ENCODE data around the gene FAM187B.
A peak's percentile ranks its signal among the peaks of the same experiment; 100 is the strongest.

FAM187B gene

DNA sequence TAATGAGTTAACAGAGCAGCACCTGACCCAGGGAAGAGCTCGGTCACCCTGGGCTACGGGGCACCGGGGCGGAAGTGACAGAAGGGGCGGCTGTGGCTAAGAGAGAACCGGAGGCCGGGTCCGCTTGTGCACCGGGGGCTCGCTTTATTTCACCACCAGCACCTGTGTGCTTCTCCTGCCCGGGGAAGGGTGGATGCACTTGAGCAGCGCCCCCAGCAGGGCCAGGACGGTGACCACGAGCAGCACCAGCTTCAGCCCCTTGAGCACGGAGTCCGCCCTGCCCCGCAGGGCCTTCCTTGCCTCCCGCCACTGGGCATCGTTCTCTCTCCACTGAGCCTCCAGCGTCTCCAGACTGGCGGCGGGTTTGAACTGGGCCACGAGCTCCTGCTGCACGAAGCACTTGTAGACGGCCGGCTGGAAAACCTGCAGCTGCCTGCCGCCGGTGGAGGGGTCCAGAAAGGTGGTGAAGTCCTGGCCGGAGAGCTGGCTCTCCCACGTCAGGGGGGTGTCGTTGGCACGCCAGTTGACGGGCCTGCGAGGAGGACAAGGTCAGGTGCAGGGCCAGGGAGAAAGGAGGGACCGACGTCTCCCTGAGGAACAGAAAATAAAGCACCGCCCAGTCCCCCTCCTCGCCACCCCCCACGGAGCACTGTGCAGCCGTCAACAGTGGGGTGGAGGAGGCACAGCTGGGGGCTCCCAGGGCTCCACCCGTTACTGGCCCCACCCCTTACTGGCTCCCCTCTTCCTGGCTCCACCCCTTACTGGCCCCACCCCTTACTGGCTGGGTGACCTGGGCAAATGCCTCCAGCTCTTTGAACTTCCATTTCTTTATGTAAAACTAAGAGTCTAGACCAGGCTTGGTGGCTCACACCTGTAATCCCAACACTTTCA, 3.6 kb downstream of the FAM187B start:
- no peaks in the 10 kb centered on the region for H3K27me3 ChIP-seq (ENCODE audit: control insufficient read depth, low read length)
- H4K20me1 ChIP-seq (ENCODE audit: control insufficient read depth, insufficient read depth, low read depth, low read length): no peaks in the 10 kb centered on the region
- no peaks in the 10 kb centered on the region for H3K9me3 ChIP-seq (ENCODE audit: control insufficient read depth, insufficient read depth, low read length)
- H3K36me3 ChIP-seq (ENCODE audit: control insufficient read depth, low read length): no peaks in the 10 kb centered on the region
- no peak overlapping the region for H3K4me3 ChIP-seq (ENCODE audit: low read length)
- H3K79me2 ChIP-seq (ENCODE audit: control insufficient read depth, low read length): no peaks in the 10 kb centered on the region
- H3K9me2 ChIP-seq (replicated peaks; ENCODE audit: control insufficient read depth, low read length): no peaks in the 10 kb centered on the region
- no peak for TF ChIP-seq EZH2phosphoT487 (IDR thresholded peaks at IDR 0.05; ENCODE audit: borderline replicate concordance, low read length)
- TF ChIP-seq, protein P1, sequence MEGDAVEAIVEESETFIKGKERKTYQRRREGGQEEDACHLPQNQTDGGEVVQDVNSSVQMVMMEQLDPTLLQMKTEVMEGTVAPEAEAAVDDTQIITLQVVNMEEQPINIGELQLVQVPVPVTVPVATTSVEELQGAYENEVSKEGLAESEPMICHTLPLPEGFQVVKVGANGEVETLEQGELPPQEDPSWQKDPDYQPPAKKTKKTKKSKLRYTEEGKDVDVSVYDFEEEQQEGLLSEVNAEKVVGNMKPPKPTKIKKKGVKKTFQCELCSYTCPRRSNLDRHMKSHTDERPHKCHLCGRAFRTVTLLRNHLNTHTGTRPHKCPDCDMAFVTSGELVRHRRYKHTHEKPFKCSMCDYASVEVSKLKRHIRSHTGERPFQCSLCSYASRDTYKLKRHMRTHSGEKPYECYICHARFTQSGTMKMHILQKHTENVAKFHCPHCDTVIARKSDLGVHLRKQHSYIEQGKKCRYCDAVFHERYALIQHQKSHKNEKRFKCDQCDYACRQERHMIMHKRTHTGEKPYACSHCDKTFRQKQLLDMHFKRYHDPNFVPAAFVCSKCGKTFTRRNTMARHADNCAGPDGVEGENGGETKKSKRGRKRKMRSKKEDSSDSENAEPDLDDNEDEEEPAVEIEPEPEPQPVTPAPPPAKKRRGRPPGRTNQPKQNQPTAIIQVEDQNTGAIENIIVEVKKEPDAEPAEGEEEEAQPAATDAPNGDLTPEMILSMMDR (IDR thresholded peaks at IDR 0.05; ENCODE audit: low read depth, low read length, poor library complexity, severe bottlenecking): peak; percentile 27
- H3K4me1 ChIP-seq (ENCODE audit: control insufficient read depth, low read length): peaks cover 22% of the 10 kb centered on the region
- H3K4me2 ChIP-seq (ENCODE audit: low read length): no peak overlapping the region
- H3F3A ChIP-seq (ENCODE audit: control insufficient read depth, insufficient read depth): no peaks in the 10 kb centered on the region
- H3K27ac ChIP-seq (ENCODE audit: low read depth, low read length): no peak overlapping the region

DNA sequence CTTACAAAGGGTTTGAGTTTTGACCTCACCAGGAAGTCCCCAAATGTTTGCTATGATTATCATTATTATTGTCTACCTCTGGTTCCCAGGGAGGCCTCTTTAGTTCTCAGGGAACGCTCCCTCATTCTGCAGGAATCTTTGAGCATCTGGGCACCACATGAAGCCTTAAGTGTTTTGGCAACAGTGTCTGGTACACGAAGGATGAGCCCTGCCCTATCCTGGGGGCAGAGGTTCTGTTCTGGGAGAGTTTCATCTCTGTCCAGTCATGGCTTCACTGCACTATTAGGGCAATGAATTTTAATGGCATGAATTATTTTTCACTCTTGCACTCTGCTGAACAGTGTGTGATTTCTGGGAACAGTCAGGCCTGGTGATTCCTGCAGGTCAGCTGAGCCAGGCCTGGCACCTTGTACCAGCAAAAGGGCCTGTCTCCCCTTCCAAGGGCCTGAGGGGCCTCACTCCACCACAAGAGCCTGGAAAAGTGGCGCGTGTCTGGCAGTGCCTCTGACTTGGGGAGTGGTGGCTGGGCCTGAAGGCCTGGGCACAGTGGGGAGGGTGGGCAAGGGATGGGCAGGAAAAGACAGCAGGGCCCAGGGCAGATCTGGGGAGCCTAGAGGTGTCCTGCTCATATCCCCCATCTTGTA, 4.6 kb downstream of the FAM187B start:
- Histone ChIP-seq H3K9me3 (ENCODE audit: control insufficient read depth, insufficient read depth, low read length) (peaks cover 6% of the 10 kb centered on the region; the same call in 1 of the 2 replicates), H3K79me2 (ENCODE audit: control insufficient read depth, low read length) (no peaks in the 10 kb centered on the region), H3K4me3 (ENCODE audit: low read length) (no peak overlapping the region), H3K9me2 (replicated peaks; ENCODE audit: control insufficient read depth, low read length) (no peaks in the 10 kb centered on the region), H3F3A (ENCODE audit: control insufficient read depth, insufficient read depth) (no peaks in the 10 kb centered on the region), H3K4me1 (ENCODE audit: control insufficient read depth, low read length) (peaks cover 22% of the 10 kb centered on the region), H4K20me1 (ENCODE audit: control insufficient read depth, insufficient read depth, low read depth, low read length) (no peaks in the 10 kb centered on the region), H3K27ac (ENCODE audit: low read depth, low read length) (no peak overlapping the region), H3K4me2 (ENCODE audit: low read length) (no peak overlapping the region), H3K27me3 (ENCODE audit: control insufficient read depth, low read length) (no peaks in the 10 kb centered on the region), H3K36me3 (ENCODE audit: control insufficient read depth, low read length) (no peaks in the 10 kb centered on the region)
- TF ChIP-seq, protein P1 (IDR thresholded peaks at IDR 0.05; ENCODE audit: low read depth, low read length, poor library complexity, severe bottlenecking): no peak
- no peak for TF ChIP-seq EZH2phosphoT487 (IDR thresholded peaks at IDR 0.05; ENCODE audit: borderline replicate concordance, low read length)

DNA sequence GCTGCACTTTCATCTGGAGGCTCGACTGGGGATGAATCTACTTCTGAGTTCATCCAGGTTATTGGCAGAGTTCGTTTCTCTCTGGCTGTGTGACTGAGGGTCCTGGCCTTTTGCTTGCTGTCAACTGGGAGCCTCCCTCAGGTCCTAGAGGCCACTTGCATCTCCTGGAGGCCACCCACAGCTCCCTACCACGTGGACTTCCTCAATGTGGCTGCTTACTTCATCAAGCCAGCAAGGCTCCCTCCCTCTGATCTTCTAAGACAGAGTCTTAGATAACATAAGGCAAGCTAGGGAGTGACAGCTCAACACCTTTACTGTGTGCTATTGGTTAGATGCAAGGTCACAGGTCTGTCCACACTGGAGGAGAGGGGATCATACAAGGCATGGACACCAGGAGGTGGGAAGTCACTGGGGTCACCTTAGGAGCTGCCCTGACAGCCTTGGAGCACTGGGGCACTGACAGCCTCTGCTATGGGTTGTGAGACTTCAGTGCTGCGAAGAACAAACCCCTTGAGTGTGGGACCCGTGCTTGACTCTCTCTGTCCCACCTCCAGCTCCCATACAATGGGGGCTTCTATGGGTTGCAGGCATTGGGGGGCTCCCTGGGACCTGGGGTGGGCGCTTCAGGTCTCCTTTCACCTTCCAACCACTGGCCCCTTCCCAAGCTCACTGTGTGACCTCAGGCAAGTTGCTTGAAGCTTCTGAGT, 5.3 kb downstream of the FAM187B start:
- Histone ChIP-seq H3K4me1 (ENCODE audit: control insufficient read depth, low read length) (peaks cover 22% of the 10 kb centered on the region), H3K79me2 (ENCODE audit: control insufficient read depth, low read length) (no peaks in the 10 kb centered on the region), H4K20me1 (ENCODE audit: control insufficient read depth, insufficient read depth, low read depth, low read length) (no peaks in the 10 kb centered on the region), H3K4me3 (ENCODE audit: low read length) (no peak overlapping the region), H3K9me3 (ENCODE audit: control insufficient read depth, insufficient read depth, low read length) (peaks cover 9% of the 10 kb centered on the region; the same call in 1 of the 2 replicates), H3K27me3 (ENCODE audit: control insufficient read depth, low read length) (no peaks in the 10 kb centered on the region), H3K9me2 (replicated peaks; ENCODE audit: control insufficient read depth, low read length) (no peaks in the 10 kb centered on the region), H3K4me2 (ENCODE audit: low read length) (no peak overlapping the region), H3F3A (ENCODE audit: control insufficient read depth, insufficient read depth) (no peaks in the 10 kb centered on the region), H3K36me3 (ENCODE audit: control insufficient read depth, low read length) (no peaks in the 10 kb centered on the region), H3K27ac (ENCODE audit: low read depth, low read length) (no peak overlapping the region)
- TF ChIP-seq, protein P1 (IDR thresholded peaks at IDR 0.05; ENCODE audit: low read depth, low read length, poor library complexity, severe bottlenecking): no peak
- TF ChIP-seq EZH2phosphoT487 (IDR thresholded peaks at IDR 0.05; ENCODE audit: borderline replicate concordance, low read length): no peak
